Memory B cell (primary cell): ENCODE data around the gene MOB4.
"Not testable (repeated sequence)": the region's sequence is repeated elsewhere in the genome, so short reads cannot be mapped to it uniquely, and the experiment has no call there.

ENCODE experiments used
- ATAC-seq: fragments of 150-1000 bp; cut with Tn5 transposase; 2 replicates; pipeline ENCODE4 v1.10.0; 2021; ENCODE audit warnings: low read depth, mild to moderate bottlenecking, moderate library complexity
- DNase-seq, 2 donors: peaks; one replicate each; pipeline ENCODE4 v3.0.0; 2022; ENCODE audit warnings: low spot score in 2 of 2
- H3K27ac Mint-ChIP-seq: one replicate; pipeline ENCODE4 v1.8.0; 2022; ENCODE audit warnings: mild to moderate bottlenecking, moderate library complexity, mixed read lengths
- H3K27me3 Mint-ChIP-seq: one replicate; pipeline ENCODE4 v1.8.0; 2022; ENCODE audit warnings: mixed read lengths
- H3K36me3 Mint-ChIP-seq: one replicate; pipeline ENCODE4 v1.8.0; 2022; ENCODE audit warnings: mild to moderate bottlenecking, mixed read lengths
- H3K4me1 Mint-ChIP-seq: one replicate; pipeline ENCODE4 v1.8.0; 2022; ENCODE audit warnings: mixed read lengths
- H3K4me3 Mint-ChIP-seq: one replicate; pipeline ENCODE4 v1.8.0; 2022; ENCODE audit warnings: mild to moderate bottlenecking, moderate library complexity, mixed read lengths
- H3K9me3 Mint-ChIP-seq: one replicate; pipeline ENCODE4 v1.8.0; 2022; ENCODE audit warnings: mixed read lengths

The MOB4 gene

DNA sequence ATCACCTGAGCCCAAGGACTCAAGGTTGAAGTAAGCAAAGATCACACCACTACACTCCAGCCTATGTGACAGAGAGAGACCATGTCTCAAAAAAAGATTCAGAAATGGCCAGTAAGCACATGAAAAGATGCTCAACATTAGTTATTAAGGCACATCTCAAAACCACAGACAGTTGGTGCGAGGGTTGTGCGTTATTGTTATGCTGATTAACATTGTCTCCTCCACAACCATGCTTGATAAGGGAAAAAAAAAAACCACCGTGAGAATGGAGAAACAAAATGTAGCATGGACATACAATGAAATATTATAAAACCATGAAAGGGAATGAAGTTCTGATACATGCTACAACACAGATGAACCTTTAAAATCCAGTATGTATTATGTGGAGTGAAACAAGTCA lies 27.3 kb downstream of the MOB4 start:
- Mint-ChIP-seq H3K9me3 (no peaks in the 10 kb centered on the region), H3K27me3 (no peaks in the 10 kb centered on the region), H3K4me1 (no peaks in the 10 kb centered on the region), H3K4me3 (no peak overlapping the region), H3K36me3 (peaks cover 26% of the 10 kb centered on the region), H3K27ac (no peak overlapping the region)
- ATAC-seq (no peak), DNase-seq (no peak)

DNA sequence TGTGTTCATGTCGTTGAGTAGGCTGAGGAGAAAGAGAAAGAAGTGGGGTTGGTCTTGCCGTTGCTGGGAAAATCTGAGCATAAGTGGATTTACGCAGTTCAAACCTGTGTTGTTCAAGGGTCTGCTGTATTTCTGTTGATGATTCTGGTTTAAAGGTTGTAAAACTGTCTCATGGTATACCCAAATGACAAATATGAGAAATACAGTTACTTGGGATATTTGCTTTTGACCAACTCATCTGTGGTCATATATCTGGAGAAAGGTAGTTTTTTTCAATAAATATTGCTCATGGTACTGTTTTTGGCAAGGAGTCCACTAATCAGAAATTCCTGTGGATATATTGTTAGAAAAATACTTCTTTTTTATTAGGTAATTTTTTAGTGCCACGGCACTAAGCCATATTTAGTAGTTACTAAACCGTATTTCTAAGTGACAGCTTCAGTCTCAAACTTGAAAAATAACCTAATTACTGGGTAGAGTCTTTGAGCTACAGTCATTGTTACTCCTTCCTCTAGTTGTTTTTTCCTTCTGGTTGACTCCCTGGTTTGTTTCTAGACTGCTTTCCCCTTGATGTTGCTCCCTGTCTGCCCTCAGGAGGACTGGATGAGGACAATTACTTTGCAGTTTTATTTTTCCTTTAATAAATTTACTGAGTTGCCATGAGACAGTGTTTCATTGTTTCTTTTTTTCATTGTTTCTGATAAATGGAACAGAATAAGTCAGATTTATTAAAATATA lies 31.5 kb downstream of the MOB4 start:
- H3K4me1 Mint-ChIP-seq = no peaks in the 10 kb centered on the region
- H3K27ac Mint-ChIP-seq = no peak overlapping the region
- no peak overlapping the region for H3K4me3 Mint-ChIP-seq
- no peaks in the 10 kb centered on the region for H3K27me3 Mint-ChIP-seq
- H3K36me3 Mint-ChIP-seq = peaks cover 17% of the 10 kb centered on the region
- no peak for DNase-seq
- H3K9me3 Mint-ChIP-seq = no peaks in the 10 kb centered on the region
- no peak for ATAC-seq

DNA sequence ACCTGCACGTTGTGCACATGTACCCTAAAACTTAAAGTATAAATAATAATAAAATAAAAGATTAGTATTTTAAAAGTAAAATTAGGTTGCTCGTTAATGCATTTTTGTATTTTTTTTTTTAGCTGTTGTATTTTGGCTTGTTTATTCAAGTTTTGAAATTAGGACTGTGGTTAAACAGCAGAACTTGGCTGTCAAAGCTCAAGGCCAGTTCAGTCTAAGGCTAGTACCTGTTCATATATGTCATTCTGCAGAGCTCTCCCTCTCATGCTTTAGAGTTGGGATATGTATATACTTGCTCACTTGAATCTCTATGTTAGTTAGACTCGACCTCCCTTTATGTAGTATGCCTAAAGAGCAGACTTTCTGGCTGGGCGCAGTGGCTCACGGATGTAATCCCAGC lies 32.7 kb downstream of the MOB4 start:
- no peak for DNase-seq
- Mint-ChIP-seq H3K27me3 (no peaks in the 10 kb centered on the region), H3K36me3 (peaks cover 13% of the 10 kb centered on the region), H3K9me3 (no peaks in the 10 kb centered on the region), H3K27ac (no peak overlapping the region), H3K4me1 (no peaks in the 10 kb centered on the region), H3K4me3 (no peak overlapping the region)
- ATAC-seq = no peak

DNA sequence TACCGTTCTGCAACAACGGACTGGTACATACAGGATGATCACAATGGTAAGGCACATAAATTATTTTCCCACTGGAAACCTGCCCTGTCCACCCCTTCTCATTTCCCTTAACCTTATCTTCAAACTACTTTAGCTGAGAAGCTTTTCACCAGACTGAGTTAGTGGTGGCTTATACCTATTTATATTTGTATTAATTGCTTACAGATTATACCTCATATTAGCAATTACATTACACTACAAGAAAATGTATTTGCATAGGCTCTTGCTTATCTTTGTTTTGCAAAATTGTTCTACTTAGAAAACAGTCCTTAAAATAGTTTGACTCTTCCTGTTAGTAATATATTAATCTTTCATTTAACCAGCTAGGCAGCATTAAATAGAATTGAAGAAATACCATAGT lies 35.4 kb downstream of the MOB4 start:
- not testable (repeated sequence) for ATAC-seq, DNase-seq, H3K4me1 Mint-ChIP-seq, H3K27ac Mint-ChIP-seq, H3K27me3 Mint-ChIP-seq, H3K9me3 Mint-ChIP-seq, H3K4me3 Mint-ChIP-seq
- H3K36me3 Mint-ChIP-seq = peaks cover 13% of the 10 kb centered on the region

DNA sequence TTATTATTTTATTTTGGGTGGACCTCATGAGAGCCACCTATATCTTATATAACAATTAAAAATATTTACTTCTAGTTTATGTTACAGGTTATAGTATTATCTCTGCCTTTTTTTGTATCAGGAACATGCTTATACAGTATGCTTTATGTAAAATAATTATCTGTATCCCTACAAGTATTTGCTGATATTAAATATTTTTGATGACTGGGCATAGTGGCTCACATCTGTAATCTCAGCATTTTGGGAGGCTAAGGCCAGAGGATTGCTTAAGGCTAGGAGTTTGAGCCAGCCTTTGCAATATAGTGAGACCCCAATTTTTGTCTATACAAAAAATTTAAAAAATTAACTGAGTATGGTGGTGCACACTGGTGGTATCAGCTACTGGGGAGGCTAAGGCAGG lies 39.6 kb downstream of the MOB4 start:
- no peaks in the 10 kb centered on the region for H3K9me3 Mint-ChIP-seq
- H3K4me3 Mint-ChIP-seq = no peak overlapping the region
- H3K36me3 Mint-ChIP-seq = peaks cover 8% of the 10 kb centered on the region
- no peaks in the 10 kb centered on the region for H3K27me3 Mint-ChIP-seq
- peaks cover 2% of the 10 kb centered on the region for H3K4me1 Mint-ChIP-seq
- ATAC-seq = no peak
- H3K27ac Mint-ChIP-seq = no peak overlapping the region
- no peak for DNase-seq

DNA sequence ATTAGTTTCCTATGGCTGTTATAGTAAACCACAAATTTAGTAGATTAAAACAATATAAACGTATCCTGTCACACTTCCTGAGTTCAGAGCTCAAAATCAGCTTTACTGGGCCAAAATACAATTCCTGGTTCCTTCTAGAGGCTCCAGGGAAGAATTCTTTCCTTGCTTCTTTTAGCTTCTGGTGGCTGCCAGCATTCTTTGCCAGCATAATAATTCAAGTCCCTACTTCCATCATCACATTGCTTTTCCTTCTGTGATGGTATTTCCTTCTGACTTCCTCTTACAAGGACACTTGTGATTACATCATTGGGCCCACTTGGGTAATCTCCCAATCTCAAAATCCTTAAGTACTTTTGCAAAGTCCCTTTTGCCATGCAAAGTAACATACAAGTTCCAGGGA lies 40.6 kb downstream of the MOB4 start:
- H3K27me3 Mint-ChIP-seq = no peaks in the 10 kb centered on the region
- peak overlapping the region; percentile 68 for H3K27ac Mint-ChIP-seq
- no peaks in the 10 kb centered on the region for H3K9me3 Mint-ChIP-seq
- ATAC-seq = no peak
- peaks cover 2% of the 10 kb centered on the region for H3K4me1 Mint-ChIP-seq
- H3K36me3 Mint-ChIP-seq = peaks cover 8% of the 10 kb centered on the region
- DNase-seq = no peak
- H3K4me3 Mint-ChIP-seq = no peak overlapping the region

DNA sequence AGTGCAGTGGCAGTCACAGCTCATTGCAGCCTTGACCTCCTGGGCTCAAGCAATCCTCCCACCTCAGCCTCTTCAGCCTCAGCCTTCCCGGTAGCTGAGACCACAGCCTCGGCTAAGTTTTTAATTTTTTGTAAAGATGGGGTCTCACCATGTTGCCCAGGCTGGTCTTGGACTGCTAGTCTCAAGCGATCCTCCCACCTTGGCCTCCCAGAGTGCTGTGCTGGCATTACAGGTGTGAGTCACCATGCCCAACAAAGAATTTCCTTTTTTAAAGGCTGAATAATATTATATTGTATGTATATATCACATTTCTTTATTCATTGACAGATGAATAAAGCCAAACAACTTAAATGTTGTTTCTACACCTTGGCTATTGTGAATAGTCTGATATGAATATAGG lies 42.5 kb downstream of the MOB4 start:
- H3K27ac Mint-ChIP-seq = no peak overlapping the region
- peaks cover 2% of the 10 kb centered on the region for H3K4me1 Mint-ChIP-seq
- ATAC-seq = no peak
- H3K36me3 Mint-ChIP-seq = peaks cover 5% of the 10 kb centered on the region
- no peaks in the 10 kb centered on the region for H3K9me3 Mint-ChIP-seq
- no peaks in the 10 kb centered on the region for H3K27me3 Mint-ChIP-seq
- H3K4me3 Mint-ChIP-seq = no peak overlapping the region
- no peak for DNase-seq

DNA sequence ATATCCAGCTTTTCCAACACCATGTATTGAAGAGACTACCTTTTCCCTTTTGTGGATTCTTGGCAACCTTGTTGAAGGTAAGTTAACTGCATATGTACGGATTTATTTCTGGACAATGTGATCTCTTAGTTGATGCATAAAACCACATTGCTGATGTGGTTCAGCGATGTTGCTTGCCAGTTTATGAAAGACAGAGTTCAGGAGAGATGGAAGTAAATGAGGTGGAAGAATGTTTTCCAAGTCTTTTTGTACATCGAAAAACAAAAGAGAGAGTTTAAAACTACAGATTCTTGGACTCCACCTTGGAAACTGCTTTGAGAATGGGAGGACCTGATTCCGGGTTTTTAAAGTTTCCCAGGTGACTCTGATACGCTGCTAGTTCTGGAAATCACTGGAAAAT lies 43.8 kb downstream of the MOB4 start:
- ATAC-seq = no peak
- peaks cover 2% of the 10 kb centered on the region for H3K4me1 Mint-ChIP-seq
- peaks cover 11% of the 10 kb centered on the region for H3K36me3 Mint-ChIP-seq
- H3K27me3 Mint-ChIP-seq = no peaks in the 10 kb centered on the region
- no peak overlapping the region for H3K4me3 Mint-ChIP-seq
- DNase-seq = no peak
- H3K27ac Mint-ChIP-seq = no peak overlapping the region
- H3K9me3 Mint-ChIP-seq = peaks cover 2% of the 10 kb centered on the region

DNA sequence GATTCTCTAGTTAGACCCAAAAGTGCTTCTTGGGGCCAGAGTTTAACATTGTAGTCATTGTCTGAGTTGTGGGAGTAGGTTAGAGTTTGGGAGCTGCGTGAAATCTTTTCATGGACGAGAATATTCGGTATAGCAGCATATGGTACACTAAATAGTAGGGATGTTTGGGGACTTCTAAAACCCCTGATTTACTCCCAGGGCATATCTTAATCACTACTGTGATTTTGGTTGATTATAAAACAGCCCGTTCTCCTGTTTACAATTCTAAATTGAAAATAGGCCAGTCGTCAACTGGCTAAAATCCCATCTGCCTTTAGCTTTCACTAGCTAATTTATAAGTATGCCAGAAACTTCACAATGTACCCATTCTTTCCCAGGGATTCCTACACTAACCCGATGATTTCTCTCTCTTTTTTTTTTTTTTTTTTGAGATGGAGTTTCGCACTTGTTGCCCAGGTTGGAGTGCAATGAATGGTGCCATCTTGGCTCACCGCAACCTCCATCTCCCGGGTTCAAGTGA lies 44.3 kb downstream of the MOB4 start:
- Mint-ChIP-seq H3K36me3 (peaks cover 11% of the 10 kb centered on the region), H3K27me3 (no peaks in the 10 kb centered on the region), H3K4me1 (peaks cover 2% of the 10 kb centered on the region), H3K4me3 (no peak overlapping the region), H3K9me3 (peaks cover 2% of the 10 kb centered on the region), H3K27ac (no peak overlapping the region)
- ATAC-seq = no peak
- no peak for DNase-seq

DNA sequence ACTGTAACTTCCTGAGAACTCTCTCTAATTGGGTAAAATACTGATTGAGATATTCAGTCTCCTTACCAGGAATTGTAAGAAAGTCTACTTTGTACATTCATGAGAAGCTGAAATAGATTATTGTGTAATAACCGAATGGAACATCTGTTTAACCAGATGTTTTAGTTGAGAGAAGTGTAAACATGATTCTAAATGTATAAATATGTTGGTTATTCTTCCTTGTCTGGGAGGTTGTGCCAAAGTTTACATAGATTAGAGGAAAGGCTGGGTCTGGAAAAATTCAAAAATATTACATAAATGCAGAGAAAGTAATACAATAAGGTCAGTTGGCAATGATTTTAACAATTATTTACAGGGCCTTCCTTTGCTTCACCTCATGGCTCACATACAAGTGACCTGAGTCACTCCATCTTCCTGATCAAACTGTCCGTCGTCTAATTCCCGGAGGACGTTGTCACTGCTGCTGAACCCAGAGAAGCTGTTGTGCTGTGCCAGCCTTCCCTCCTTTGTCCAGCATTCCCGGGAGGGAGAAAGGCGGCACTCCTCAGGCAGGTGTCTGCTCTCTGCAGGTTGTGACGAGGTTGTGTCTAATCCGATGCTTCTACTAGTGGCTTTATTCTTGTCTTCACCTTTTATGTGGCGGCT lies 55.9 kb downstream of the MOB4 start:
- Mint-ChIP-seq H3K27ac (no peak overlapping the region), H3K4me3 (no peak overlapping the region), H3K4me1 (no peaks in the 10 kb centered on the region), H3K36me3 (peaks cover 13% of the 10 kb centered on the region), H3K9me3 (peaks cover 7% of the 10 kb centered on the region), H3K27me3 (no peaks in the 10 kb centered on the region)
- no peak for ATAC-seq
- DNase-seq = no peak

DNA sequence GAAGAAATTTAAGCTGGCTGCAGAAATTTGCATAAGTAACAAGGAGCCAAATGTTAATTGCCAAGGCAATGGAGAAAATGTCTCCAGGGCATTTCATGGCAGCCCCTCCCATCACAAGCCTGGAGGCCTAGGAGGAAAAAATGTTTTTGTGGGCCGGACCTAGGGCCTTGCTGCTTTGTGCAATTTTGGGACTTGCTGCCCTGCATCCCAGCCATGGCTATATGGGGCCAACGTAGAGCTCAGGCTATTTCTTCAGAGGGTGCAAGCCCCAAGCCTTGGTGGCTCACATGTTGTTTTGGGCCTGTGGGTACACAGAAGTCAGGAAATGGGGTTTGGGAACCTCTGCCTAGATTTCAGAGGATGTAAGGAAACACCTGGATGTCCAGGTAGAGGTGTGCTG lies 57.7 kb downstream of the MOB4 start:
- H3K9me3 Mint-ChIP-seq = peaks cover 7% of the 10 kb centered on the region
- no peak for DNase-seq

DNA sequence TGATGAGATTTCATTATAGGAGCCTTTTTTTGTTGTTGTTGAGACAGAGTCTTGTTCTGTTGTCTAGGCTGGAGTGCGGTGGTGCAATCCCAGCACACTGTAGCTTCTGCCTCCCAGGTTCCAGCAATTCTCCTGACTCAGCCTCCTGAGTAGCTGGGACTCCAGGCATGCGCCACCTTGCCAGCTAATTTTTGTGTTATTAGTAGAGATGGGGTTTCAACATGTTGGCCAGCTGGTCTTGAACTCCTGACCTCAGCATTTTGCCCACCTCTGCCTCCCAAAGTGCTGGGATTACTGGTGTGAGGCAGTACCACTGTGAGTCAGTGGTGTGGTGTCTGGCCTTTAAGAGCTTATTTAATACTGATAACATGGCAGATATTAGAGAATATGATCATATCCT lies 60.1 kb downstream of the MOB4 start:
- H3K27ac Mint-ChIP-seq = no peak overlapping the region
- H3K4me3 Mint-ChIP-seq = no peak overlapping the region
- H3K36me3 Mint-ChIP-seq = peaks cover 13% of the 10 kb centered on the region
- ATAC-seq (no peak), DNase-seq (no peak)
- H3K27me3 Mint-ChIP-seq = no peaks in the 10 kb centered on the region
- peaks cover 7% of the 10 kb centered on the region for H3K9me3 Mint-ChIP-seq
- H3K4me1 Mint-ChIP-seq = no peaks in the 10 kb centered on the region

More for the DNA sequence above, 57.7 kb downstream of the MOB4 start:
- ATAC-seq = no peak
- Mint-ChIP-seq H3K27me3 (no peaks in the 10 kb centered on the region), H3K27ac (no peak overlapping the region), H3K4me1 (no peaks in the 10 kb centered on the region), H3K4me3 (no peak overlapping the region), H3K36me3 (peaks cover 13% of the 10 kb centered on the region)

DNA sequence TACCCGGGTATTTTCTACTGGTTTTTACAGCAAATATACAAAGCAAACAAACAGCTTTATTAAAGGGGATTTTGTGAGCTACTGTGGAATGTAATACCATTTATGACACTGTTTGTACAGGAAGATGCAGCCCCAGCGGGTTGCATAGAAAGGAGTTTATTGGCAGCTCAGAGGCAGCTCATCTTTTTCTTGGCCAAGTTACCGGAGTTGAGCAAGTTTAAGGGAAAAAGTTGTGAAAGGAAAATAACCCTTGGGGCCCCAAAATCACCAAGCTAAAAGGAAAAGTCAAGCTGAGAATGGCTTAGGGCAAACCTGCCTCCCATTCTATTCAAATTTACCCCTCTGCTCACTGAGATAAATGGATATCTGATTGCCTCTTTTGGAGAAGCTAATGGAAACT lies 60.8 kb downstream of the MOB4 start:
- Mint-ChIP-seq H3K27ac (no peak overlapping the region), H3K36me3 (peaks cover 13% of the 10 kb centered on the region), H3K9me3 (peaks cover 7% of the 10 kb centered on the region), H3K27me3 (no peaks in the 10 kb centered on the region), H3K4me3 (no peak overlapping the region), H3K4me1 (no peaks in the 10 kb centered on the region)
- no peak for DNase-seq
- no peak for ATAC-seq

DNA sequence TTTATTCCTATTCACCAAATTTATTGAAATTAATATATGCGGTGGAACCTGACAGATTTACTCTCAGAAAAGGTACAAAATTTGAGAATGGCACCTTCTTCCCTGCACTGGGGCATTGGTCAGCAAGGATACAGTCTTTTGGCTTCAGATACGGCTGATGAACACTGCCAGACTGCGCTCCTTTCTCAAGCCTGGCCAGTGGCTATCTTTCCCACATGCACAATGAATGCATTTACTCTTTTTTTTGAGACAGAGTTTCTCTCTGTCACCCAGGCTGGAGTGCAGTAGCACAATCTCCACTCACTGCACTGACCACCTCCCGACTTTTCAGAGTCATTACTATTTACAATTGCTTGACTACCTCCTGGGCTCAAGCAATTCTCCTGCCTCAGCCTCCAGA lies 61.6 kb downstream of the MOB4 start:
- H3K36me3 Mint-ChIP-seq = peaks cover 13% of the 10 kb centered on the region
- DNase-seq (no peak), ATAC-seq (no peak)
- no peak overlapping the region for H3K27ac Mint-ChIP-seq
- H3K4me3 Mint-ChIP-seq = no peak overlapping the region
- H3K9me3 Mint-ChIP-seq = peaks cover 7% of the 10 kb centered on the region
- no peaks in the 10 kb centered on the region for H3K4me1 Mint-ChIP-seq
- H3K27me3 Mint-ChIP-seq = no peaks in the 10 kb centered on the region

DNA sequence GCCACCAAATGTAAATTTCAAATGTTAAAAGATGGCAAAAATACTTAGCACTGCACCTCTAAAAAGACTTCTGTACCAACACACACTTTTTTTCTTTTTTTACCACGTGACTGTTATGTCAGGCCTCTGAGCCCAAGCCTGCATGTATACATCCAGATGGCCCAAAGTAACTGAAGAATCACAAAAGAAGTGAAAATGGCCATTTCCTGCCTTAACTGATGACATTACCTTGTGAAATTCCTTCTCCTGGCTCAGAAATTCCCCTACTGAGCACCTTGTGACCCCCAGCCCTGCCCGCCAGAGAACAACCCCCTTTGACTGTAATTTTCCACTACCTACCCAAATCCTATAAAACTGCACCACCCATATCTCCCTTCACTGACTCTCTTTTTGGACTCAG lies 62.4 kb downstream of the MOB4 start:
- not testable (repeated sequence) for H3K27ac Mint-ChIP-seq, H3K27me3 Mint-ChIP-seq, H3K4me3 Mint-ChIP-seq, ATAC-seq, H3K36me3 Mint-ChIP-seq, DNase-seq, H3K9me3 Mint-ChIP-seq, H3K4me1 Mint-ChIP-seq
